Measurements from ENCODE around the gene HELT. TPM values are rescaled to one million over a fixed set of nuclear protein-coding genes. Genes with fewer than 3 reads are reported as not detected.

The HELT gene
- total and polyA plus RNA-seq, 2 donors (not counting 1 experiment from before 2014, with no cell fraction given), result not detected

DNA sequence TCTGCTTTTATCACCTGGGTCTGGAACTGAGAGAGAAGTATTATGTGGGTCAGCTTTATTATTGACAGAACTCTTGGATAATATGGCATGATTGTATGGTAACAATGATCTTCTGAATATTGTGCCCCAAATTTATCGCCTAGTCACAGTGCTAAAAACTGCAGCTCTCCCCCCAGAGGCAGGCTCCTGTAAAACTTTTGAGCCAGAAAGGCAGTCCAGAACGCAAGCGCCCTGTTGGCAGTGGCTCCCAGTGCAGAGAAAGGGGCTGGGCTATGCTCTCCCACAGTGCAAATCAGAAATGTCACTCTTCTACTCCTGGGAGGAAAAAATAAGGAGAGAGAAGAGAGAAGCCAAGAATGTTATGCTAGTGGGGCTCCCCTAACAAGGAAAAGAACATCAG lies 50.5 kb downstream of the HELT start:
- no peak for TF ChIP-seq EZH2 (IDR thresholded peaks at IDR 0.05; ENCODE audit: low read length, missing control alignments)
- TF ChIP-seq, protein P1, sequence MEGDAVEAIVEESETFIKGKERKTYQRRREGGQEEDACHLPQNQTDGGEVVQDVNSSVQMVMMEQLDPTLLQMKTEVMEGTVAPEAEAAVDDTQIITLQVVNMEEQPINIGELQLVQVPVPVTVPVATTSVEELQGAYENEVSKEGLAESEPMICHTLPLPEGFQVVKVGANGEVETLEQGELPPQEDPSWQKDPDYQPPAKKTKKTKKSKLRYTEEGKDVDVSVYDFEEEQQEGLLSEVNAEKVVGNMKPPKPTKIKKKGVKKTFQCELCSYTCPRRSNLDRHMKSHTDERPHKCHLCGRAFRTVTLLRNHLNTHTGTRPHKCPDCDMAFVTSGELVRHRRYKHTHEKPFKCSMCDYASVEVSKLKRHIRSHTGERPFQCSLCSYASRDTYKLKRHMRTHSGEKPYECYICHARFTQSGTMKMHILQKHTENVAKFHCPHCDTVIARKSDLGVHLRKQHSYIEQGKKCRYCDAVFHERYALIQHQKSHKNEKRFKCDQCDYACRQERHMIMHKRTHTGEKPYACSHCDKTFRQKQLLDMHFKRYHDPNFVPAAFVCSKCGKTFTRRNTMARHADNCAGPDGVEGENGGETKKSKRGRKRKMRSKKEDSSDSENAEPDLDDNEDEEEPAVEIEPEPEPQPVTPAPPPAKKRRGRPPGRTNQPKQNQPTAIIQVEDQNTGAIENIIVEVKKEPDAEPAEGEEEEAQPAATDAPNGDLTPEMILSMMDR (conservative IDR thresholded peaks at IDR 0.05 in 1 of 2, IDR thresholded peaks at IDR 0.05 in 1 of 2; ENCODE audit: low read depth in 1 of 2, low read length in 2 of 2), result no peak
- Histone ChIP-seq H3K4me1 (ENCODE audit: control insufficient read depth, extremely low read depth, insufficient read depth, low read length) (no peaks in the 10 kb centered on the region), H3K9me3 (ENCODE audit: control insufficient read depth, insufficient read depth, low read depth, low read length) (no peaks in the 10 kb centered on the region), H2AFZ (ENCODE audit: low read length) (no peak overlapping the region), H3K27ac (ENCODE audit: insufficient read depth, low read length) (no peak overlapping the region), H3K27me3 (ENCODE audit: control insufficient read depth, insufficient read depth, low read length) (no peaks in the 10 kb centered on the region), H3K9ac (ENCODE audit: insufficient read depth, low read length) (no peak overlapping the region), H3K4me3 (replicated peaks in 1 of 4; ENCODE audit: control extremely low read depth in 1 of 4, insufficient read depth in 1 of 4, low read depth in 3 of 4, low read length in 4 of 4) (no peak overlapping the region), H3K4me2 (ENCODE audit: extremely low read depth, insufficient read depth, low read length) (no peak overlapping the region), H3K79me2 (ENCODE audit: control insufficient read depth, insufficient read depth, low read length) (no peaks in the 10 kb centered on the region), H3K36me3 (ENCODE audit: control insufficient read depth, insufficient read depth, low read length) (no peaks in the 10 kb centered on the region), H4K20me1 (ENCODE audit: control insufficient read depth, extremely low read depth, insufficient read depth, low read length) (no peaks in the 10 kb centered on the region)
- no peak for DNase-seq (ENCODE audit: low read depth in 2 of 2)

Other genes starting within 250 kb of the HELT start
- 24.4 and 30.1 TPM in 2 replicates for gene ACSL1, start 192.5 kb upstream of the HELT start, total RNA-seq
- 15.4 and 22.5 TPM in 2 replicates for gene ACSL1, start 192.5 kb upstream of the HELT start, polyA plus RNA-seq
- gene SLC25A4, start 124.8 kb downstream of the HELT start, total RNA-seq, result 9.0 and 11.4 TPM in 2 replicates
- gene SLC25A4, start 124.8 kb downstream of the HELT start, polyA plus RNA-seq, result 14.6 and 18.1 TPM in 2 replicates
- 39.3 and 42.1 TPM in 2 replicates for gene CFAP97, start 185.5 kb downstream of the HELT start, total RNA-seq
- gene CFAP97, start 185.5 kb downstream of the HELT start, polyA plus RNA-seq, result 41.7 and 50.8 TPM in 2 replicates
- 29.0 and 32.9 TPM in 2 replicates for gene SNX25, start 191.1 kb downstream of the HELT start, total RNA-seq
- 10.3 and 11.1 TPM in 2 replicates for gene SNX25, start 191.1 kb downstream of the HELT start, polyA plus RNA-seq